GM21360 (cell line): ENCODE results near the gene SPINT3.

Experiments
- ATAC-seq: cut with Tn5 transposase; IDR thresholded peaks from one replicate; pipeline ENCODE4 v1.9.1; 2021; ENCODE audit warnings: mild to moderate bottlenecking, moderate library complexity; ENCODE audit not compliant: unreplicated experiment

The SPINT3 gene, protein sequence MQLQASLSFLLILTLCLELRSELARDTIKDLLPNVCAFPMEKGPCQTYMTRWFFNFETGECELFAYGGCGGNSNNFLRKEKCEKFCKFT

DNA sequence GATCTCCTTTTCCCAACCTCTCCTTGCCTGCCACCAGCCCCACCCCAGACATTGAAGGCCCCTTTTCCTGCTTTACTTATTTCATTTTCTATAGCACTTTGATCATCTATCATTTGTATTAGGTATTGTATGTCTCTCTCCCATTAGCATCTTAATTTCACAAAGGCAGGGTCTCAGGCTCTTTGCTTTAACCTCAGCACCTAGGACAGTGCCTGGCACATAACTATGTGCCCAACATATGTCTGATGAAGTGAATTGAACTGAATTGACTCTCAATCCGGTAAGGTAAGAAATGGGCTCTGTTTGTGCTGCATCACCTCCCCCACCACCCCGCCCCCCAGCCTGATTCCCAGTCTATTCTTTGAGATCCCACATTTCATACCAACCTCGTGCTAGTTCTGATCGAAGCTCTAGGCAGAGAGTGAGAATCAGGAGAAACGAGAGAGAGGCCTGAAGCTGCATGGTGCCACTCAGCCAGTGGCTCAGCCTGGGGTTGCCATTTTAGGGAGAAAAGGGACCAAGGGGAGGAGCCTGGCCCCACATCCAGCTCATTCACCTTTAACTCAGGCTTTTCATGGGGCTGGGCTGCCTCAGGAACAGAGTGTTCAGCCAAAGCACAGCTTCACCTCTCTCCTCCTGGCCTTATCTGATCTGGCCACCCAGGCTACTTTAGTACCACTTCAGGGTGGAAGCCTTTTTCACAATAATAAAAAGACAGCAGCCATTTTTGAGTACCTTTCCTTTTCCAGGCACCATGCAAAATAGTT is at the start of gene SPINT3:
TSS of gene SPINT3 (minus strand) at position 476 of the 767 bp plus-strand sequence. CDS start at position 462, 14 bp downstream.
- no peak for ATAC-seq

DNA sequence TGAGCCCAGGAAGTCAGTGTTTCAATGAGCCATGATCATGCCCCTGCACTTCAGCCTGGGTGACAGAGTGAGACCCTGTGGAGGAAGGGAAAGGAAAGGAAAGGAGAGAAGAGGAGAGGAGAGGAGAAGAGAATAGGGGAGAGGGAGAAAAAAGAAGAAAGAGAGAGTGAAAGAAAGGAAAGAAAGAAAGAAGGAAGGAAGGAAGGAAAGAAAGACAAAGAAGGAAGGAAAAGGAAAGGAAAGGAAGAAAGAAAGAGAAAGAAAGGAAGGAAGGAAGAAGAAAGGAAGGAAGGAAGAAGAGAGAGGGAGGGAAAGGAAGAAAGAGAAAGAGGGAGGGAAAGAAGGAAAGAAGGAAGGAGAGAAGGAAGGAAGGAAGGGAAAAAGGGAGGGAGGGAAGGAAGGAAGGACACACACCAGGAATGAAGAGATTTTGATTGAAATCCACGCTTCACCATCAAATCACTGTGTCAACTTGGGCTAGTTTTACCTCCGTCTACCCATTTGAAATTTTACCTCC is 49.4 kb upstream of the SPINT3 start:
- ATAC-seq = no peak

DNA sequence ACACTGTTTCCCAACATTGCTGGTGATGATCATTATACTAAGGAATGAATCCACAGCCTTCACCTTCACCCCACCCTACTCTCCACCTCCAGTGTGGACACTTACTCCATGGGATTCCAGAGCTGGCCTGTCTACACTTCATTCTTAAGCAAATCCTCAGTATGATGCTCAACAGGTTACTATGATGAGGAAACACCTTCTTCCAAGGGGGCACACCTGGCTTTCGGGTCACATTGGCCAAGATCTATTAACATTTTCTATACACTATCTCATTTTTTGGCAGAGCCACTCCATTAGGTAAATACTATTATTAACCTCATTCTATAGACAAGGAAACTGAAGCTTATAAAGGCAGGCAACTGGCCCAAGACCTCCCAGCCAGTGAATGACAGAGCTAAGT is 39.8 kb upstream of the SPINT3 start:
- no peak for ATAC-seq

DNA sequence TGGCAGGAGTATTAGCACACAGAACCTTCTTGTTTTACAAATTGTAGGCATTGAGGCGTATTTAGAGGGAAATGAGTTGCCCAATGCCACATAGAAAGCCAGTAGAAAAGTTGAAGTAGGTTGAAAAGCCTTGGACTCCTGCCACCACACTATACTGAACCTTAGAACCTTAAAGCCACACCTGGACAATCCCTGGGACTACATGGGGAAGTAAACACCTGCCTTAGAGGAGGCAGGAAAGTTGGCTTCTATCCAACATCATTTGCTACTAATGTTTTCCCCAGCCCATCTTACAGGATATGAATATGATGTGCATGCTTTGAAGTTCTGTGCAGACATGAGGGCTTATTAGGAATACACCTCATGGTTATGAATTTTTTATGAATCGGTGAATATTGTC is 37.0 kb upstream of the SPINT3 start:
- ATAC-seq = no peak

DNA sequence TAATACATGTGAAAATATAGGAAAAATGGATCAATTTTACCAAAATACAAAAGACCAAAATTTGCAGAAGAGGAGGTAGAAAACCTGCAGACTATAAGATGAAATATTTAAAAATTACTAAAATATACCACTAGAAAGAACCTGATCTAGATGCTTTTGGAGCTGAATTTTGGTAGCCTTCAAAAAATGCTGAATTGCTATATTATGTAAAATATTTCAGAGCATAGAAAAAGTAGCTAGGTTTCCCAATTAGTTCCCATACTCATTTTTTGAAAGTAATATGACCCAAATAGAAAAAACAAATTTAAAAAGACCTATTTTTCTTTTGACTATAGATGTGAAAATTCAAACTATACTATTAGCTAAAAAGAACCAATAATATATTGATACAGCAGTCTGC is 35.3 kb upstream of the SPINT3 start:
- no peak for ATAC-seq

DNA sequence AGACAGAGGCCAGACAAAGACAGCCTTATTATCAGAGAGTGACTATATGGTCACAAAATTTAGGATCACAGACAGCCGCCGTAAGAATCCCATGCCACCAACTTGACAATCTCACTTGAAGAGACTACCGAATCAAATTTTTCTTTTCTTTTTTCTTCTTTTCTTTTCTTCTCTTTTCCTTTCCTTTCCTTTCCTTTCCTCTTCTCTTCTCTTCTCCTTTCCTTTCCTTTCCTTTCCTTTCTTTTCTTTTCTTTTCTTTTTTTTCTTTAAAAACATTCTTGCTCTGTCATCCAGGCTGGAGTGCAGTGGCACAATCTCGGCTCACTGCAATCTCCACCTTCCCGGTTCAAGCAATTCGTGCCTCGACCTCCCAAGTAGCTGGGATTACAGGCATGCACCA is 33.0 kb upstream of the SPINT3 start:
- no peak for ATAC-seq

DNA sequence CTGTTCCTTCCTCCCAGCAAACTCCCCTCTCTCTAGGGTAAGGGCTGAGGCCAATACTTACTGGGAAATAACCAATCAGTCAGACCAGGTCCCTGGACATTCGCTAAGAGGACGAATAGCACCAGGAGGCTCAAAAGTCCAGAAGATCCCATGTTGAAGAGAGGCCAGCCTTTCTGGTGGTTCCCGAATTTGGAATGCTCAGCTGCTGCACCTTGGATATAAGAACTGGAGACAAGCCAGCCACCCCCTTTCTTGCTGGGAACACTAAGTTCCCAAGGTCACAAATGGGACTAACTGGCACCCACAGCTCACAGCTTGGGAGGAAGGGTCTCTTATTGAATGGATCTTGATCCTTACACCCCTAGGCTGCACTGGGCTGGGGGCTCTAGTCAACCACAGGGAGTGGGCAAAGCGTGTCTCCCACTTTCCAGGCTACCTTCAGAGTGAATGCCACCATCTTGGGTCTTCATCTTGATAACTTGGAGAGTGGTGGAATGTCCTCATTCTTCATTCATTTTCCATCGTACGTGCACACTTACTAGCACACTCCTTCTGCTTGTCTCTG is 31.9 kb upstream of the SPINT3 start, which contains the start of gene EPPIN:
TSS of gene EPPIN (minus strand) at position 196 of the 565 bp plus-strand sequence. CDS start at position 152, 44 bp downstream.
- no peak for ATAC-seq

DNA sequence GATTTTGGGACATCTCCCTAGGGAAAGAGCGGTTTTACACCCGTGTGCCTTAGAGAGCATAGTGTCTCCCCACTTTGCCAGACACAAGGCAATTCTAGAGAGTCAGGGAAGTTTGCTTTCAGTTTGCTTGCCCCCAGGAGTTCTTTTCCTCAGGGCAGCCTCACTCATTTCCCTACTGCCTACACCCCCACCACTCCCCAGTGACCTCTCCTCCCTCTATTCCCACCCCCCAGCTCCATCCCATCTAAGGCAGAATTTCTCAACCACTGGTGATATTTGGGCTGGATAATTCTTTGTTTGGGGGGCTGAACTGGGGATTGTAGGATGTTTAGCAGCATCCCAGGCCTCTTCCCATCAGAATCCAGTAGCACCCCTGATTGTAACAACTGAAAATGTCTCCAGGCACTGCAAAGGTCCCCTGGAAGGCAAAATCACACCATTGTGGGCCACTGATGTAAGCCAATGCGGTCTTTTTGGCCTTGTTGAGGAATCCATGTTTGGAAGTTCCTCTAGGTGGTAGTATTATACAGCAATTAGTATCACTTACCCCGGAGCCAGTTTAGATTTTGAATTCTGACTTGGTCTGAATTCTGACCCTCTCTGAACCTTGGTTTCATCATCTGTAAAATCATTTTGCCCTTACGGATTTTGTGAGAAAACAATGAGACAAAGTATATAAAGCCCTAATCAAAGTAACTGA is 30.5 kb upstream of the SPINT3 start:
- ATAC-seq = no peak

DNA sequence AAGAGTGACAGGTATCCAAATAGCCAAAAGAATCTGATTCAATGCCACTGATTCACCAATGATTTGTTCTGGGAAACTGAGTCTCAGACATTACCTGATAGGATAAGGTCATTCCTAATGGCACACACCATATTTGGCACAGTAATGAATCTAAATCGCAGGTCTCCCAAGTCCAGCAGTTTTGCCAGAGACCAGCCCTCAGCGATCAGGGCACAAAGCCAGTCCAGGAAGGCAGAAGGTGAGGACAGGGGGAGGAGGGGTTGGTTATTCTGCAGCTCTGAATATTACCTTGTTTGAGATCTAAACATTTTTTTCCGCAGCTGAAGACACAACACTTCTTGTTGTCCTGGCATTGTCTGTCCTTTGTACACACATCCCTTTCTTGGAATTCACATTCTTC is 29.9 kb upstream of the SPINT3 start:
- no peak for ATAC-seq

DNA sequence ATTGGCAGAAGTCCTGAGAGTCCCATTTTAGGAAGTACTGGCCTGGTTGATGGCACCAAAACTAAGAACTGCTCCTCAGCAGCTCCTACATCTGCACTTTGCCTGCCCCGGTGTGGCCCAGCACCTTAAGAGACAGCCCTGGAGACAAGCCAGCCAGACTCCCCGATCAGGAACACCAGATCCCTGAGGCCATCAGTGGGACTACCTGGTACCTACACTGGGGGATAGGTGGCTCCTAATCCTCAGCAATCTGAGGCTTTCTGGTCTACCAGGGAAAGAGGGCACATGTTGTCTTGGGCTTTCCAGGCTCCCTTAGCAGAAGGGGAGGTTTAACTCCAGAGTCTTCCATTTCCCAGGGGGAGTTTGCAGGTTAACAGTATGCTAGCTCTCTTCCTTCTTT is 24.0 kb upstream of the SPINT3 start, which contains the start of gene WFDC6:
TSS of gene WFDC6 (minus strand) at position 101 of the 400 bp plus-strand sequence. CDS start at position 26, 75 bp downstream.
- no peak for ATAC-seq

DNA sequence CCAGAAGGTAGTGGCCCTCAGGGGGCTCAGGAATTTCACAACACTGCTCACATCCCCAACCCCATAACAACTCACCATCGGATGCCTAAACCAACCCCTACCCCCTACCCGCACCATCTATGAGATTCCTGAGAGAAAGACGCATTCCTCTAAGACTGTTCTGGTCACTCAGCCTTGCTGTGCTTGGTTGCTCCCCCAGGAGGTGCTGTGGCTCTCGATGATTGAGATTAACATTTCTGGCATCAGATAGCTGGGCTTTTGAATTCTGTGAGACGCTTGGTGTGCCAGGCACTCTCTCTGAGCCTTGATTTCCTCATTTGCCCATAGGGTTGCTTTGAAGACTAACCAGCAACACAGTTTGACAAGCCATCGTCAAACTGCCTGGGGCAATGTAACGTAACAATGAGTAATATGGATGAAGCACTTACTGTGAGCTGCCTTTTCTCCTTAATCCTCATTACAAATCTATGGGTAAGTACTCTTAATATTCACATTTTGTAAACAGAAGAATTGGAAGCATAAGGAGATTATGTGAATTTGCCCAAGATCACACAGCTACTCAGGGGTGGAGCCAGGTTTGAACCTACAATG is 22.9 kb upstream of the SPINT3 start:
- no peak for ATAC-seq

DNA sequence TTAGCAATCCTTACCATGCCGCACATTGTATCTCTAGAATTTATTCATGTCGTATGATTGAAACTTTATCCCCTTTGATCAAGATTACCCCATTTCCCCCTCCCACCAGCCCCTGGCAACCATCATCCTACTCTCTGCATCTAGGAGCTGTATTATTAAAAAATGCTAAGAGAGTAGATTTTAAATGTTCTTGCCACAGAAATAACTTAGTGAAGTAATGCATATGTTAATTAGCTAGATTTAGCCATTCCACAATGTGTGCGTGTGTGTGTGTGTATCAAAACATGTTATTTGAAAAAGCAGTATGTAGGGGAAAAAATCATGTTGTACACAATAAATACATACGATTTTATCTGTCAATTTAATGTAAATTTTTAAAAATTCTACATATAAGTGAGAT is 11.9 kb upstream of the SPINT3 start:
- ATAC-seq = no peak

DNA sequence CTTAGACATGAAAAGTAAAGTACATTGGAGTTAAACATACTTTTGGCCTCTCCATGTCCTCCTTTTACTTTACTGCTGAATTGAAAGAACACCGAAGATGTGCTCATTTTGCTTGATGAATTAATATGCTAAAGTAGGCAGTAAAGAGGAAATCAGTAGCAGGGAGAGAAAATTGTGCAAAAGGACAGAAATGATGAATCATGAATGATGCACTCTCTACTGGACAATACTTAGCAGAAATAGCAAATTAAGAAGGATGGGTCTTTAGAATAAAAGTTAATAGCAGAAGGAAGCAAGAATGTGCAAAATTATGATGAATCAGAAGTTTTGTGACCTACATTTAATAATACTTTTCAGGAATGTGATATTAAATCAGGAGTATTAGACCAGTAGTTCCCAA is 8.4 kb upstream of the SPINT3 start:
- no peak for ATAC-seq

DNA sequence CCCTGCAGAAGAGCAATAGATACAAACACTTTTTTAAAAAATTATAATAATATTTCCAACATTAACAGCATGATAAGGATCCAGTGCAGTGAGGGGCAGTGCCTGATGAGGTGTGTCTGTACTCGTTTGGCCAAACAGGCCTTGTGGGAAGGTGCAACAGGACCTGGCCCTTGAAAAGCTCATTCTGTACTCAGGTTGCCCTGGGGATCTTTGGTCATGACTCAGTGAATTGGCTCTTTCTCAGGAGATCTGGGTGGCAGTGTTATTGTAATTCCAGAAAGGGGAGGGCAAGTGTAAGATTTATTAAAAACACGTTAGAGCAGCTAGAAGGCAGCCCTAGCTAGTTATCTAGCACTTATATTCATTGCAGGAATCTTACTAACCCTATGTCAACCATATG is 2.9 kb upstream of the SPINT3 start:
- ATAC-seq = no peak

DNA sequence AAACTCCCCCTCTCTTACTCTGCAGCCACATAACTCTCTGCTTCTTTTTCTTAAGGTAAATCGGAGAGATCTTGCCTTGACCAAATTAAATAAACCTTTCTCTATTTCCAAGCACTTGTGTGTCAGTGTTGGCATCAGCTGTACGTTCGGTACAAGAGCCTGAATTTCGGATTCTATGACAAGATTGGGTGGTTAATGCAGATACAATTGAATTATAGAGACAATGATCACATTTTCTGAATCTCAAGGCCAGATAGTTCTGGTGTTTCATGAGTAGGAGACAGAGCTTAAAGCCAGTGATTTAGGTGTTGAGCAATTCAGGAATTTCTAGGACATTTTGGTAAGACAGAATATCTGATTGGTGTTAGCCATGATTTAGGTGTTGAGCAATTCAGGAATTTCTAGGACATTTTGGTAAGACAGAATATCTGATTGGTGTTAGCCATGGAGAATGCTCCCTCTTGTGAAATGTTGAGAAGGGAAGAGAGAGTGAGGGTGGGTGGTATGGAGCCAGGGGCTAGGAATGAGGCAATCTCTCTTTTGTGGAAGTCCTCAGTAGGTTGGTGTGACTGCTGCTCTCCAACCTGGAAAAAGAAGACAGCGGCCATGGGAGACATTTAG is 5.1 kb downstream of the SPINT3 start:
- ATAC-seq = no peak

DNA sequence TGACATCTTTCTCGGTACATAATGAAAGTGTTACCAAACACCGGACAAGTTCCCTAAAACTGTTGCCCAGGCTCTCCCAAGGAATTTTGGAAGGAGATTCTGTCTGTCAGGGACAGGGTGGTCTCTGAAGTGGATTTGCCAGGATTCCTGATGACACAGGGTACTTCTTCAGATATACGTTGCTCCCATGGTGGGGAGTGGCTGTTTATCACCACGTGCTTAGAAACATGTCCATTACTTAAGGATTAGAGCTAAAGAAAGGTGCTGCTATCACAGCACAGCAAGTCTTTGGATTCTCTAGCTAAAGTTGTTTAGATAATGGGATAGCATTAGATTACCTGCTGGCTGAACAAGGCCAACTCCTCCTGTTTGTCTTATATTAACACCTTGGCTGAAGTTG is 6.3 kb downstream of the SPINT3 start:
- ATAC-seq = no peak

DNA sequence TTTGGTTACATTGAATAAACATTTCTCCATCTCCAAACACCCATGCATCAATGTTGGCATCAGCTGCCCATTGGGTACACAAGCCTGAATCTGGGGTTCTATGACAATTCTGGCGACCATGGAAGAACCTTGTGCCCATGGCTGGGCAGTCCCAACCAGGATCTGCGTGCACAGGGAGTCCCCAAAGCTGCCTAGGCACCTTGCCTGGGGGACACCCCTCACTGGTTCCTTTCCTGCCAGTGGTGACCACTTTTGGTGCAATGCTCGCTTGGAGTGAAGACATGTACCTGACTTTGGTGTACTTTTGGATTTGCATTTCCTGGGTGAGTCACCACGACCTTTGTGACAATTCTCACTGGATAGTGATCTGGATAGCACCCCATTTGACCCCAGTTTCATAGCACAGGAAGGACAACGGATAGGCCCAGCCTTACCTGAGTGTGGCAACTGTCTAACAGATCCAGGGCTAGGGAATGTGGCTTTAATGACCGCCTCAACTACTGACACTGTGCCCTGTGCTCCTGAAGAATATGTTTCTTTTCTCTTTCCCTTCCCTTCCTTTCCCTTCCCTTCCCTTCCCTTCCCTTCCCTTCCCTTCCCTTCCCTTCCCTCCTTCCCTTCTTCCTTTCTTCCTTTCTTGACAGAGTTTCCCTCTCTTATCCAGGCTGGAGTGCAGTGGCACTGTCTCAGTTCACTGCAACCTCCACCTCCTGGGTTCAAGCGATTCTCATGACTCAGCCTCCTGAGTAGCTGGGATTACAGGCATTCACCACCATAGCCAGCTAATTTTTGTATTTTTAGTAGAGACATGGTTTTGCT is 7.1 kb downstream of the SPINT3 start:
- ATAC-seq = no peak

DNA sequence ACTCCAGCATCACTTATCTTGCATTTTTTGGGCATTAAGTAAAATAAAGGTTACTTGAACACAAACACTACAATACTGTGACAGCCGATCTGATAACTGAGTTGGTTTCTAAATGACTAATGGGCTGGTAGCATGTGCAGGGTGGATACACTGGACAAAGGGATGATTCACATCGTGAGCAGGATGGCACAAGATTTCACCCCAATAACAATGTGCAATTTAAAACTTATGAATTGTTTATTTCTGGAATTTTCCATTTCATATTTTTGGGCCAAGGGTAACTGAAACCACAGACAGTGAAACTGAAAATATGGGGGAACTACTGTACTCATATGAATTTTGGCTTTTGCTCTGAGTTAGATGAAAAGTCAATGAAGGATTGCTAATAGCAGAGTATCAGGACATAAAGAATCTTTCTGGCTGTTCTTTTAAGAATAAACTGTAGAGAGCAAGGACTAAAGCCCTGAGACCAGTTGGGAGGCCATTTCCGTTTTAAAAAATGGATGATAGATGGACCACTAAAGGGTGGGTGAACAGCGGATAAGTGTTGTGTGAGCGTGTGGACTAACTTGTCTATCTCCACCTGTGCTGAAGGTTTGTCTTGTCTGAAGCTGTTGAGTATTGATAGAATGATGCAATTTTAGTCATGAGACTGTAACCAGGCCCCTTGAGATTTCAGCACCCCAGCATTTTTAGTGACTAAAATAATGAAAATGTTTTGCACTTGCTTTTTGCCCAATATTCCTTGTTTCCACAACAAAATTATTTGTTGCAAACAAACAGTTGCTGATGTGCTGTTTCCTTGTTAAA is 8.2 kb downstream of the SPINT3 start:
- no peak for ATAC-seq

DNA sequence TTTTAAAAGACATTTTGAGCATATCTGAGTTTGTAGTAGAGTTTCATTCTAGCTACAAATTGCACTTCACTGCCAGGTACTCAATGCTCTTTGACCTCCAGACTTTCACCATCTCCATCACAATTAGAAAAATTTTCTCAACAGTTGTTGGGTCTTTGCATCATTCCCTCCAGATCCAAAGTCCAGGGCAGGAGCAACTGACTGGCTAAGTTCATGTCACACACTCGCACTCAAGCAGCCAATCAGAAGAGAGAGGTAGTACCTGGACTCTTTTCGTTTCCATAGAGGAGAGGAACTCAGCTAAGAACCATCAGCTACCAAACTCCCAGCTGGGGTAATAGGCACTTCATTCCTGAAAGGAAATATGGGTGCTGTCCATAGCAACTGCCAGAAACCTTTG is 9.0 kb downstream of the SPINT3 start:
- no peak for ATAC-seq
